EH (cell line): ENCODE measurements around the gene SECTM1.

ENCODE experiments used
- DNase-seq: peaks from one replicate; pipeline ENCODE4 v3.0.0-alpha.2; 2015; ENCODE audit warnings: low read depth

Gene SECTM1

DNA sequence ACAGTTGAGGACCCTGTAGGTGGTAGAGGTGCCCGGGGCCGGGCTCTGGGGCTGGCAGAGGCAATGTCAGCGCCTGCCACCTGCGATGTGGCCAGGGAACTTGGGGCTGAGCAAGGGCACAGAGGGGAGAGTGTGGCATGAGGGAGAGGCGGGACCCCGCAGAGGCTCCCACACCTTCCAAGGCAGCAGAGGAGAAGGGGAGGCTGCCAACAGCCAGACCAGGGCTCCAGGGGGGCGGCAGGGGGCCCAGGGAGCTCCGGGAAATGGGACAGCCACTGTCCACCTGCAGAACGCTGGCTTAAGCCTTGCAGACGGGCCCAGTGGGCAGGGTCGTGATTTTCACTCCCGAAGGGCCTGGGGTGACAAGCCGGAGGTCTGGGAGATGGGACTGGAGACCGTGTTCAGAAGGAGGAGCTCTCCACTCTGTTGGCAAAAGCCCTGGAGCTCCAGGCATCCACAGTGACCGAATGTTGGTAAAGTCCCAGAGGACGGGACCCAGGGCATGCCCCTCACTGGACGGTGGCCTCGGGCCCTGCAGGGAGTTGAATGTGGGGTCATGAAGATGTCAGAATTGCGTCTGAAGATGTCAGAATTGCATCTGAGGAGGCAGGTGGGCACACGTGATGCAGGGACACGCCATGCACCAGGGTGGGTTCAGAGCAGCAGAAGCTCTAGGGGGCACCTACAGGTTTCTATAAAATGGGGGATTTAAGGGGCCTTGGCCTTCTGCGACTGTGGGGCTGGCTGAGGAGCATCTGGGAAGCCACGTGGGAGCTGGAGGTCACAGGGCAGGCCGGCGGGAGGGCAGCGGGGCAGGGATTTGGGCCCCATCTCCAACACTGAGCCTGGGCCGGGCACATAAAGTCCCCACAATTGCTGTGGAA, 34.8 kb downstream of the SECTM1 start:
- DNase-seq: no peak

- DNase-seq: peak; percentile 94
These were observed 35.6 kb downstream of the SECTM1 start for GRCh38 chr17:82297714-82298537.

DNA sequence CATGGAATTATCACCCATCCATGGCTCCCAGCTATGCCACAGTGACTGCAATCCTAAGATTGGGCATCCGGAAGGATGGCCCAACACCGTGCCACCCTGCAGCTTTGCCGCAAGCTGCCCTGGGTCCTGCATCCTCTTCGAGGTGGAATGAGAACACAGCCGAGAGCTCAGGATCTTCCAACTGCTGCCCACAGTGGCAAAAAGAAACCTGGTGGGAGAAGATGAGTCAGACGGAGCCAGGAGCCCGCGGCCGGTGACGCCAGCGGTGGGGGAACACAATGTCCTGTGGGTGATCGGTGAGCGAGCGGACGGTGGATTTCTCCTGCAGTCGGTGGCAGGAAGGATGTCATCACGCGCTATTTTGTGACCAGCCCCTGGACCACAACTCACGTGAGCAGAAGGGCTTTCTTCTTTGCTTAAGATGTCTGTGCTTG, 36.3 kb downstream of the SECTM1 start:
- peak; percentile 82 for DNase-seq

- DNase-seq: no peak
These were observed 36.9 kb downstream of the SECTM1 start for GRCh38 chr17:82296511-82297279.

DNA sequence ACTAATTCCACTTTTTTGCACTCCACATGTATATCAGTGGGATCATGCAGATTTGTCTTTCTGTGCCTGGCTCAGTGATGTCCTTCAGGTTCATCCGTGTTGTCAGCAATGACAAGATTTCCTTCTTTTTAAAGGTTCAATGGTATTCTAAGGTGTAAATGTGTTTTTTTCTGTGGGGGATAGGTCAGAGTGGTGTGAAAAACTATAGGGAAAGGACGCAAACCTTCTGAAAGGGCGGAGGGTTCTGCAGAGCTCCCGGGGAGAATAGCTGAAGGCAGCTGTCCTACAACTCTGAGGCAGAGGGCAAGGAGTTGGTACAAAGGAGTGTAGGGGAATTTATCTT, 38.1 kb downstream of the SECTM1 start:
- DNase-seq: no peak

DNA sequence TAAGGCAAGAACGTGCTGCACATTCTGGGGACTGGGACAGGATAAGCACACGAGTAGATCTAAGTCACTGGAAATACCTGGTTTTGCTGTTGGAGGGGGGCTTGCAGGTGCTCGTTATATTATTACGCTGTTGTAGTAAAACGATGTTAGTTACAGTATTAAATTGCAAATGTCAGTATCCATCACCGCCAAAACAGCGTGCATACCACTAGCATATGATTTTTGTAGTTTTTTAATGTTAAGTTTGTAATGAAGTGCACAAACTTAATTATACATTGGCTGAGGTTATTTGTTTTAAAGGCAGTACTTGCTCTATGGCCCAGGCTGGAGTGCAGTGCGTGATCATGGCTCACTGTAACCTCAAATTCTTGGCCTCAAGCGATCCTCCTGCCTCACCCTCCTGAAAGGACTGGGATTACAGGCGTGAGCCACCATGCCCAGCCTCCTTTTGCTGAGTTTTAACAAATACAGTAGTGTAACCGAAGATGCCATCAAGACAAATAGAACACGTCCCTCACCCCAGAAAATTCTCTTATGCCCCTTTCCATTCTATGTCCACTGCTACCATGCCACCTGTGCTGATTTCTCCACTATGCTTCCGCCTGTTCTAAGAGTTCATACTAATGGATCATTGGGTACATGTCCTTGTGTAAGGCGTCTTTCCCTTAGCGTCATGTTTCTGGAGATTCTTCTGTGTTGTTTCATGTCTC, 39.3 kb downstream of the SECTM1 start:
- DNase-seq: no peak

- peak; percentile 99 for DNase-seq
These were observed 41.1 kb downstream of the SECTM1 start for GRCh38 chr17:82292251-82293154.

DNA sequence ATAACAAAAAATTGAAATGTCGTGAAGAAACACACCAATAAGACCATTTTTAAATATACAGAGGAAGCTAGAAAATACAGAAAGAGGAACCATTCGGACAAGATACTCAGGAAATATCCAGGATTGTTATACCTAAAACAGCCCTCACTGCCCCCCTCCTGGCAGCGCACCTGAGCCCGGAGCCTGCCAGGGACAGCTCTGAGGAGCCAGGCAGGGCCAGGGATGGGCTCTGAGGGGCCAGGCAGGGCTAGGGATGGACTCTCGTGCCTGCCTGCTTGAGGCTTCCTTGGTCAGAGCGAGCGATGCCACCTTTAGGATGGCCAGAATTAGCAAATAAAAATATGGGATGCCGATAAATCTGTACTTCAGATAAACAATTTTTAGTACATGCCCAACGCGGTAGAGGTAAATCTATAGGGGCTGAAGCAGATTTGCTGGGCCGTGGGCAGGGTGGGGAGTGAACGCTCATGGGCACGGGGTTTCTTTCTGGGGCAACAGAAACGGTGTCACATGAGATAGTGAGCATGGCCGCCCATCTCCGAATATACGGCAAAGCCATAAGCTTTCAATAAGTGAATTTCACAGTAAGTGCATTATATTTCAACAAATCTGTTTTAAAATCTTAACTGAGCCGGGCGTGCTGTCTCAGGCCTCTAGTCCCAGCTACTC, 41.9 kb downstream of the SECTM1 start:
- no peak for DNase-seq

DNA sequence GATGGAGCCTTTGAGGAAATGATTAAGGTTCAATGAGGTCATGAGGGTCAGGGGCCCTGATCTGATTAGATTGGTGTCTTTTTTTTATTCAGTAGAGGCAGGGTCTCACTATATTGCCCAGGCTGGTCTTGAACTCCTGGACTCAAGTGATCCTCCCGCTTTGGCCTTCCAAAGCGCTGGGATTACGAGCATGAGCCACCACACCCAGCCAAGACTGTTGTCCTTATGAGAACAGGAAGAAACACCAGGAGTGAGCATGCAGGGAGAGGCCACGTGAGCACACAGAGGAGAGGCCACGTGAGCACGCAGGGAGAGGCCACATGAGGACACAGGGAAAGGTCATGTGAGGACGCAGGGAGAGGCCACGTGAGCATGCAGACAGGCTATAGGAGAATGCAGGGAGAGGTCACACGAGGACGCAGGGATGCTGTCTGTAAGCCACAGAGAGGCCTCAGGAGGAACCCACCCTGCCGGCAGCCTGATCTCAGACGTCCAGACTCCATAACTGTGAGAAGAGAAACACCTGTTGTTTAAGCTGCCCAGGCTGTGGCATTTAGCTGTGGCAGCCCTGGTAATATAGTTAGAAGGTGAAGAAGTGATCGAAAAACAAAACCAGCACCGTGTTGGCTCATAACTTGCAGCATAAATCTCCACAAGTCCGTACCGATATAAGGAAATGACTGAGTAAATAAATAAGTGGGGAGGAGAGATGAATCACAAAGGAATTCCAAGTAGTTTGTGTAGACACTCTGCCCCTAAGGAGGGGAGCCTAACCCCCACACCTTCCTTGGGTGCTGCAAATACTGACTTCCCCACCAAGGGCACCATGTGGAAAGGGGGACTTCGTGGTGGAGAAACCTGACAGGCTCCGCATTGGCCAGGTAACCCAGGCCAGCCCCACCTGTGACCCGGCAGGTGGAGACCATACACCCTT, 45.4 kb downstream of the SECTM1 start:
- DNase-seq: peak; percentile 90

DNA sequence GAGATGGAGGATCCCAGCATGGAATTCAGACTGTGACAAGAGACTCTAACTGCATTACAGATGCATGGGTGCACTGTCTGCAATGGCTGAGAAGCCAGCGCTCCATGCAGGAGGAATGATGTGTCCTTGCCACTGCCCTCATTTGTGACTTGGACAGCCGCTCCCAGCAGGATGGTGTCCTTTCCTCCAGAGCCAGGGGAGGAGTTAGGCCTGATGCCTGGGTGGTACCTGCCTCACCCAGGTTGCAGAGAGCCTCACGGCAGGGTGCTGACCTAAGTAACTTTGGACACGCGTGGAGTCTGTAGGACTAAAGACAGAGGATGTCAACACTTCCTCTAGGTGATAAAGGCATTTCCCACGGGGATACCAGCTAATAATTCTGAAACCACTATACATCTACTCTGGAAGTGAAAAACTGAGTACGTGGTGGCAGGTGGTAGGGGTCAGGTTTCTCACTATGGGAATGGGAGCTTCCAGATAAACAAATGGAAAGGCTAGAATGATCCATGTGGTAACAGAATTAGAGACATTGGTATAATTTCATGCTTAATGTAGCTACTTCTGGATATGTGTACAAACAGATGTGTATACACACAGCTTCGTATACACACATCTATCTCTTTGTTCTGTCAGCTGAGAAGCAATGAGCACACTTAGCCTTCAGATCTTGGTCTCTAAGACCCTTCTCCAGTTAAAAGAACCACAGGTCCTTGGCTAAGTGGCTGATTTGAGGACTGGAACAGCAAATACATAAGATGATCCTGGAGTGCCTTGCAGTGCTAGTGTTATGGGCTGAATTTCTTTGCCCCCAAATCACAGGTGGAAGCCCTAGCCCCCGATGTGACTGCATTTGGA, 46.3 kb downstream of the SECTM1 start:
- DNase-seq: no peak

GRCh38 chr17:82285141-82285540, 48.4 kb downstream of the SECTM1 start:
- DNase-seq: no peak

DNA sequence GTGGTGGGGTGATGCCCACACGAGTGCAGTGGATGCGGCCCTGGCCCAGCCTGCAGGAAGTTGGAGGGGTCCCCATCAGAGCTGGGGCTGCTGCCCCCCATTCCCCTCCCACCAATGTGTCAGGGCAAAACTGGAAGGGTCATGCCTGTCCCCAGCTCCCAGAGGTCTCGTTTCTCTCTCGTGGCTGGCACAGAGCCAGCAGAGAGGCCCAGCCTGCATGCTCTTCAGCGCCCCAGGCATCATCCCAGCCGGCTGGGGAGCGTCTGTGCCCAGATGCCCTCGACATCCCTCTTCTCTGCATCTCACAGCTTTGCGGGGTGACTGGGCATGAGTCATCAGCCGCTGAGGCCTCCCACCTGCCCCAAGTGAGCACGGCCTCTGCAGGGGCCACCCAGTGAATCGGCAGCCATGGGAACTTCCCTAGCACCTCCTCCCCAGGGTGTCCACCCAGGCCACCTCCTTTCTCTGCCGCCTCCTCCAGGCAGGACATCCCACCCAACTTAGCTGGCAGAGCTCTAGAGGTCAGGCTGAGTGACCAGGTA, 50.3 kb downstream of the SECTM1 start:
- DNase-seq: peak; percentile 87

DNA sequence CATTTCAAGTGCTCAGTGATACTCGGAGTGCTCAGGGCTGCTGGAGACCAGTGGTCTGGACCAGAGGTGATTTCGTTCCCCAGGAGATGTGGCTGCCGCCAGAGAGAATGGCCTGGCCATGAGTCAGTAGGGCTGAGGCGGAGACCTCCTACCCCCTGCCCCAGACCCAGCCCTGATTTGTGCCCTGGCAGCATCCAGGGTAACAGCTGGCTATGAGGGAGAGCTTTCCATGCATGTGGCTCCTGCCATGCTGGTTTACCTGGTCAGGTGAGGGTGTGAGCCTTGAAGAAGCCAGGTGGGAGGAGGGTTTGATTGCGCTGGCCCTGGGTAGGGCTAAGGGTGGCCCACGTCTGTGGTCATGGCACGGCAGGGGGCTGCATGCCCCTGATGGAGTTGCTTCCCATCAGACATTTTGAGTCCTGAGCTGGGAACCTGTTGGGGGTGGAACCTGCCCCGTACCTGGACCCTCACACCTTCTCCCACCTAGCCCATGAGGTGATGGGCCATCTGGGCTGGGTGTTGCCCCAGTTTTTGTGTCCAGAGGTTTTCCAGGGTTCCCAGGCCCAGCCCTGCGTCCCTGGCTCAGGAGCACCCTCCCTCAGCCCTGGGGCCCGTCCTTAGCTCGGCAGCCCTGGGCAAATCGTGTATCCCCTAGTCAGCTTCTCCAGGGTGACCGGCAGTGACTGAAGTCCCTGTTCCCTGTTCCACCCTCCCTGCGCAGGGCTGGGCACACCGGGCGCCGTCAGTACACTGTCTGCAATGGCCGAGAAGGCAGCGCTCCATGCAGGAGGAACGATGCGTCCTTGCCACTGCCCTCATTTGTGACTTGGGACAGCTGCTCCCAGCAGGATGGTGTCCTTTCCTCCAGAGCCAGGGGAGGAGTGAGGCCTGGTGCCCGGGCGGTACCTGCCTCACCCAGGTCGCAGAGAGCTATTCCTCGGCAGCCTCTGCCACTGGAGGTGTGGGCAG, 51.0 kb downstream of the SECTM1 start:
- DNase-seq: no peak

DNA sequence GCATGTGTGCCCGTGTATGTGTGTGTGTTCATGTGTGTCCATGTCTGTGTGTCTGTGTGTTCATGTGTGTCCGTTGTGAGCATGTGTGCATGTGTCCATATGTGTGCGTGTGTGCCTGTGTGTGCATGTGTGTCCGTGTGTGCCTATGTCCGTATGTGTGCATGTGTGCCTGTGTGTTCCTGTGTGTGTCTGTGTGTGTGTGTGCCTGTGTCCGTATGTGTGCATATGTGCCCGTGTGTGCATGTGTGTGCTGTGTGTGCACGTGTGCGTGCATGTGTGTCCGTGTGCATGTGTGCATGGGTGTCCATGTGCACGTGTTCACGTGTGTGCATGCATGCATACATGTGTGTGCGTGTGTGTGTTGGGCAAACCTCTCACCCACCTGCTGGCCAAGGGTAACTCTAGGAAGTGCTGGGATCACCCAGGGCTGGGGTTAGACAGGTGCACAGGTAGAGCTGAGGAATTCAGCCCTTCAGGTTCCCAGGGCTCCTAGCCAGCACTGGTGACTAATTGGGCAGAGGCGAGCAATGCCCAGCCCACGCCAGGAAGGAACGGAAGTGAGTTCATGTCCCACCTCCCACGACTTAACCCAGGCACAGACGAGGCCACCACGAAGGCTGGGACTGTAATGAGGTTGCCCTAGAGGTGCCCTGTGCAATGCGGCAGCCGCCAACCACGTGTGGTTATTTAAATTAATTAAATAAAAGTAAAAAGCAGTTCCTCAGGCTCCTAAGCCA, 51.9 kb downstream of the SECTM1 start:
- DNase-seq: peak; percentile 33

DNA sequence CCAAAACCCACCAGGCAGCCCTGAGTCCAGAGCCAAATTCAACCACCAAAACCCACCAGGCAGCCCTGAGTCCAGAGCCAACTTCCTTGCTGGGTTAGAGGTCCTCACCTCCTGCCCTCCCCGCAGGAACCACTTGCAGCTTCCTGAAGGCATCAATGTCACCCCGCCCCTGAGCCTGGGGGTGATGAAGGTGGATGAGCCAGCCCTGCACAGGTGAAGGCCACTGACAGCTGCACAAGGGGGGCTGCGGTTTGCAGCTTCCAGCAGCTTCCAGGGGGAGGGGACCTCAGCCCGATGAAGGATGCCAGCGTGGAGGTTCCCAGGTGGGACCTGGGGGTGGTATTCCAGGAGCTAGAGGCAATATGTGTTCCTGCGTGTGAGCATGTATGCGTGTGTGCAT, 52.5 kb downstream of the SECTM1 start:
- no peak for DNase-seq

DNA sequence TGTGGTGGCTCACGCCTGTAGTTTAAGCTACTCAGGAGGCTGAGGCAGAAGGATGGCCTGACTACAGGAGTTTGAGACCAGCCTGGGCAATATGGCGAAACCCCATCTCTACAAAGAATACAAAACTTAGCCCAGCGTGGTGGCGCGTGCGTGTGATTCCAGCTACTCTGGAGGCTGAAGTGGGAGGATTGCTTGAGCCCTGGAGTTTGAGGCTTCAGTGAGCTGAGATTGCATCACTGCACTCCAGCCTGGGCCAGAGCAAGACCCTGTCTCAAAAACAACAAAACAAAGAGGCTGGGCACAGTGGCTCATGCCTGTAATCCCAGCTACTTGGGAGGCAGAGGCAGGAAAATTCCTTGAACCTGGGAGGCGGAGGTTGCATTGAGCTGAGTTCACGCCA, 53.0 kb downstream of the SECTM1 start:
- no peak for DNase-seq
